Activated T-cell treated with anti-CD3 and anti-CD28 coated beads for 24 hours (primary cell): ENCODE data around the gene FHOD1.

Source experiments
- DNase-seq: peaks from one replicate; pipeline ENCODE4 v3.0.0-alpha.2; 2020; ENCODE audit warnings: low read depth

Gene FHOD1

DNA sequence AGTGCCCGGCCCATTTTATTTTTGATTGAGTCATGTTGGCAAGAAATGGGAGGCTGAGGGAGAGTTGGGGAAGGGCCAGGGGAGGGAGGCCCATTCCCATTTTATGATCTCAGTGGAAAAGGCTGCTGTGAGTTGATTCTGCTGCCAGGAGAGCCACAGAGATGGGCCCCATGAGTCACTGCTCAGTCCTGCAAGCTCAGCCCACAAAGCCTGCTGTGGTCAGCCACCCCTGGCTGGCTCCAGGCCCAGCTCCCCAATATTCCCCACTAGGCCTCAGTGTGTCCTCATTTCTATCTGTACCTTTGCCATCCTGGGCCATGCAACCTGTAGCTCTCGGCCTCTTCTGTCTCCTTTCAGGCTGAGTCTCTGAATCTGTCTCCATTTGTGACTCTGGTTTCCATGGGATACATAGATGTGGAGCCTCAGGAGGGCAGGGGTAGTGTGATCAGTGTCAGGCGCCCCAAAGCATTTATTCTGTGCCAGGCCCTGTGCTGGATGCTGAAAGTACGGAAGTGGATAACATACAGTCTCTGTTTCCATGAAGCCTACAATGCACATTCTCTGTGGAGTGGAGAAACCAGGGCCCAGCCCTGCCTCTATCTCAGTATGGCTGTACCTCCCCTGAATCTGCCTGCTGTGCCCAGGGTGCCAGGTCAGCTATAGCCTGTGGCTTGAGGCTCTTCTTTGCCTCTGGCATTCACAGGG, 30.2 kb upstream of the FHOD1 start:
- no peak for DNase-seq

DNA sequence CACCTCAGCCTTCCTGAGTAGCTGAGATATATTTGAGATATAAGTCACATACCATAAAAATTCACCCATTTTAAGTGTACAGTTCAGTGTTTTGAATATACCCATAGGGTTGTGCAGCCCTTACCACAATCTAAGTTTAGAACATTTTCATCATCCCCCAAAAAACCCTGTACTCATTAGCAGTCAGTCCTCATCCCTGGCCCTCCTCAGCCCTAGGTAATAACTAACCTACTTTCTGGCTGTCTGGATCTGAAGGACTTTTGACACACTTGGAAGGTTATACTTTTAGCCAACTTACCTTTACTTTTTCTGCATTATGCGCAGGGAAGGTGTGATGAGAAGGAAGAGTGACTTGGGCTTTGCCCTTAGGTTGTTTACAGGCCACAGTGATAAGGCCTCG, 28.0 kb upstream of the FHOD1 start:
- no peak for DNase-seq

DNA sequence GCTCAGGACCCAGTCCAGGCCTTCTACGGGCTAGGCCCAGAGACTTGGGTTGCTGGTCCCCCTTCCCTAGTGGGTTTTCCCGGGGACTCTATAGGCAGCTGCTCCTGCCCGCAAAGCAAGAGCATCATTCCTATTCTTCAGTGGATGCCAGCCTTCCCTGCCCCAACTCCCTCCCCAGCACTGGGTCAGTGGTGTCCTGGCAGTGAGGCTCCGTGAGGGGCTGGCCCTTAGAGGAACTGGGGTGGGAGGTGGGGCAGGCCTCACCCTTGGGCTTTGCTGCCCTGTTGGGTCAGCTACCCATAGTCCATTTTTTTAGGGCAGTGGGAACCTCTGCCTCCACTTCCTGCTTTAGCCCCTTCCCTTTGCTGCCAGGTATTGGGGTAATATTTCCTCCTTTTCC, 24.2 kb upstream of the FHOD1 start:
- DNase-seq, result no peak

DNA sequence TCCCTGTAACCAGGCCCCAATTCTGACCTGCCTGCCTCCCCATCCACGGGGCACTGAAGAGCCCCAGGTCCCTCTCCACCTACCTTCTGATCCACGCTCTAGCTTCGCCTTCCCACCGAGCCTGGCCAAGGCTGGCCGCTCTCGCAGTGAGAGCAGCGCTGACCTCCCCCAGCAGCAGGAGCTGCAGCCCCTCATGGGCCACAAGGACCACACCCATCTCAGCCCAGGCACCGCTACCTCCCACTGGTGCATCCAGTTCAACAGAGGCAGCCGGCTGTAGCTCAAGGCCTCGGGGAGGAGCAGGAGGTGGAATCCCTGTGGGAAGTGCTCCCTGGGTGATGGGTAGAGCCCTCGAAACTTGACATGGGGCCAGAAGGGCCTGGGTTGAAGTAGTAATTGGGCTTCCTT, 23.7 kb upstream of the FHOD1 start:
- no peak for DNase-seq

DNA sequence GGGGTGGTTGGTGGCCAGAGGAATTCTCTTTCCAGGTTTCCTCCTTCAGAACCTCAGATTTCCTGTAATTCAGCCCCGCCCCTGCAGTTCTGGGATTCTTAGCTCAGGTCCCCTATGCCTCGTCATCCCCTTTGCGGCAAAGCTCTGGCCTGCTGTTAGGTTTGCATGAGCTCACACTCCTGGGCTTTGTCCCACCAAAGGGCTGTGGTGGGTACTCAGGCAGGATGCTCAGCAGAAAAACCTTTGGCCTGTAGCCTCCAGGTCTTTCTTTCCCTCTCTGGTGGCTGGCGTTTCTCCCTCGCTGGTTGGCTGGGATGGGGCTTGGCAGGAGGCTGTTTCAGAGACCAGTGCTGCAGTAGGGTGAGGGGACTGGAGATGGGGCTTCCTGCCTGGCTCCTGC, 22.5 kb upstream of the FHOD1 start:
- no peak for DNase-seq

DNA sequence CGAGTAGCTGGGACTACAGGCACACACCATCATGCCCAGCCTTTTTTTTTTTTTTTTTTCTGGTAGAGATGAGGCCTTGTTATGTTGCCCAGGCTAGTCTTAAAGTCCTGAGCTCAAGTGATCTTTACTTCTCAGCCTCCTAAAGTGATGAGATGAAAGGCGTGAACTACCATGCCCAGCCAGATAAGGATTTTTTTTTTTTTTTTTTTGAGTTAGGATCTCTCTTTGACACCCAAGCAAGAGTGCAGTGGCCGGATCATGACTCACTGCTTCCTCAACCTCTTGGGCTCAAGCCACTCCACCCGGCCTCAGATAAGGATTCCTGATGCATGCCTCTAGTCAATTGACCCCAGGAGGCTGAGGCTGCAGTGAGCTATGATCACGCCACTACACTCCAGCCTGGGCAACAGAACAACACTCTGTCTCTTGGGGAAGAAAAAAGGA, 20.9 kb upstream of the FHOD1 start:
- no peak for DNase-seq

- no peak for DNase-seq
Observed at GRCh38 chr16:67265834-67266233, 18.6 kb upstream of the FHOD1 start.

DNA sequence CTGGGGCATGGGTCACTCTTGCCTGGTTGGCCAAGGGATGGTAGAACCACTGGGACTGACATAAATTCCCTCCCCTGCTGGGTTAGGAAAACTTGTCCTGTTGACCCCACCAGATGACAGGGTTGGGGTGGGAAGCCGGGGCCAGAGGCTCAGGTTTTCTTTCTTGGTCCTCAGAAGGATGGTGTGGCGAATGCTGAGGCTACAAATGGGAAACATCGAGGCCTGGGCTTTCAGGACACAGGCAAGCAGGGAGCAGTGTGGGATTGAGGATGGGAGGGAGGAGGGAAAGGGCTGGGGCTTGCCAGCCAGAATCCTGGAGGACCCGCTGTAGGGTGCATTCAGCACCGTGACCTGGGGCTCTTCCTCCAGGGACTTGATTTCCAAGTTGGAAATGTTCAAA, 17.6 kb upstream of the FHOD1 start:
- no peak for DNase-seq

DNA sequence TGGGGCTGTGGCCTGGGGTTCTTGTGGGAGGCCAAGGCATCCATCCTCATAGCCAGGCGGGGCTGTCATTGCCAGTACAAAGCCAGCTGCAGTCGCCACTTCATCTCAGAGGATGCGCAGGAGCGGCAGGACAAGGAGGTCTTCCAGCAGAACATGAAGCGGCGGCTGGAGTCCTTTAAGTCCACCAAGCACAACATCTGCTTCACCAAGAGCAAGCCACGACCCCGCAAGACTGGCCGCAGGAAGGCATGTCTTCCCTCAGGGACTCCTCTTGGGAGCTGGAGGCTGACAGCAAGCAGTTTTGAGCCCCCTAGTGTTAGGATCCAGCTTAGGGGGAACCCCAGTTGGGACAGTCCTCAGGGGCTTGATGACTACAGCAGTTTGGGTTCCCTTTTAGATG, 17.0 kb upstream of the FHOD1 start:
- DNase-seq, result no peak

DNA sequence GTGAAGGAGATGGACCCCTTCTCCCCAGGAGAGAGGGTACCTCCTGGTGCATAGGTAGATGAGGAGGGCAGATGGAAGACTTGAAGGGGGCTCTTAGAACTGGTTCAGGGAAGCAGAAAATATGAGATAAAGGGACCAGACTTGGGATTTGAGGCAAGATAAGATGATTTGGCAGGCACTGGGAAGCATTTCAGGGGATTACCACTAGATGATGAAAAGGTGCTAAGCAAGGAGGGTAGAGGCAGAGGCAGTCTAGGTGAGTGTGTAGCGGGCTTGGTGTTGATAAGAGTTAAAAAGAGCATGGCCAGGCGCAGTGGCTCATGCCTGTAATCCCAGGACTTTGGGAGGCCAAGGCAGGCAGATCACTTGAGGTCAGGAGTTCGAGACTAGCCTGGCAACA, 15.9 kb upstream of the FHOD1 start:
- no peak for DNase-seq

- no peak for DNase-seq
Observed at GRCh38 chr16:67260426-67261063, 13.3 kb upstream of the FHOD1 start.

DNA sequence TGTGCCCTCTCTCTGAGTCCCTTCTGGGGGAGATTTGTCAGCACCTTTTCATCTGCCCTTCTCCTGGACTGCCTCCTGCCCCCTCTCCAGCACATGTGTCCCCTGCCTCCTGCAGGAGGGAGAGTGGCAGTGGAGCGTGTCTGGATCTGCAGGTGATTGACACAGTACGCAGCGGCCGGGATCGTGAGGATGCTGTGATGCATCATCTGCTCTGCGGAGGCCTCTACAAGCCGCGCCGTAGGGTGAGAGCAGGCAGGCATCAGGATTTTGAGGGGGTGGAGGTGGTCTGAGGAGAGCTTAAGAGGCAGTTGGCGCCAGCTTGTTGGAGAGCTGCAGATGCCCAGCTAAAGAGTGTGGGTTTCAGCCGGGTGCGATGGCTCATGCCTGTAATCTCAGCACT, 12.4 kb upstream of the FHOD1 start:
- DNase-seq, result no peak

DNA sequence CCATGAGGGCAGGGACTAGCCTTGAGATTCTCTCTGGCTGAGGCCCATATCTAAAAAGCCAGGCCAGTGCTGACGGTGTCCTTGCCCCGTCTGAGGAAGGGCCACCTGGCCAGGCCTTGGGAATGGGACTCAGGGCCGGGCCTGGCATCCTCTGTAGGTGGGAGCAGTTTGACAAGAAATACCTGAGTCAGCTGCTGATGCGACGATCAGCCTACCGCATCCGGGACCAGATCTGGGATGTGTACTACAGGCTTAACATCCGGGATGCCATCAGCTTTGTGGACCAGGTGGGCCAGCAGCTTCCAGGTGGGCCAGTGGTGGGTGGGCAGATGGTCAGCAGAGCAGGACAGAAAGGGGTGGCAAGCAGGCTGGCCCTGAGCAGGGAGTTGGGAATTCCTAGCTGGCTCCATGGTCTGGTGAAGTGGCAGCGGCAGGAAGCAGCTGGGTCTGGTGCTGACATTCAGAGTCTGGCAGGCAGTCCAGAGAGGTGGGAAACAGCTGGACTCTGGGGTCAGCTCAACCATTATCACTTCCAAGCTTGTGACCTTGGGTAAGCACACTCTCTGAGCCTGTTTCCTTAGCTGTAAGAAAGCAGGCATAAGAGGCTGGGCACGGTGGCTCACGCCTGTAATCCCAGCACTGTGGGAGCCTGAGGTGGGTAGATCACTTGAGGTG, 11.0 kb upstream of the FHOD1 start:
- DNase-seq, result no peak

DNA sequence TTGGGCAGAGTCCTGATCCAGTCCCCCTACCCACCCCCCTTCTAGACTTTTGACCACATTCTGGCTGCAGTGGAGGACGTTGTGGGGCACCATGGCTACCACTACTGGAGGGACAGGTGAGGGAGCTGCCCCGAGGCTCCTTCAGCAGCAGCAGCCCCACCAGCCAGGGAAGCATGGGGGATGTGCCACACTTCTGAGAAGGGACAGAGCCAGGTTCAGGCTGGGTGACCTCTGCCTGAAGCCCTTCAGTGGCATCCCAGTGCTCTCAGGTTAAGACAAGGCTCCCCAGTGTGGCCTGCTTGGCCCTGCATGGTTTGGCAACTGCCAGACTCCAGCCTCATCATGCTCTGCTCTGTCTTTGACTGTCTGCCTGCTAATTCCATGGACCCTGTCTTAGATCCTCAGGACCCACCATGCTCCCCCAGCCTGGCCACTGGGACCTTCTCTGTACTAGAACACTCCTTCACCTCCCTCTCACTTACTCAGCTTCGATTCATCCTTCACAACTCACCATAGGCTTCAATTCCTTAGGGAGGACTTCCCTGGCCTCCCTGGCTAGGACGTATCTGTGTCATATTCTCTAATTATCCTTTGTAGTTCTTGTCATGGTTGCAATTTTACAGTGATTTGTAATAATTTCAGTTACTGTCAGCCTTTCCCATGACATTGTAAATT, 10.3 kb upstream of the FHOD1 start:
- no peak for DNase-seq

DNA sequence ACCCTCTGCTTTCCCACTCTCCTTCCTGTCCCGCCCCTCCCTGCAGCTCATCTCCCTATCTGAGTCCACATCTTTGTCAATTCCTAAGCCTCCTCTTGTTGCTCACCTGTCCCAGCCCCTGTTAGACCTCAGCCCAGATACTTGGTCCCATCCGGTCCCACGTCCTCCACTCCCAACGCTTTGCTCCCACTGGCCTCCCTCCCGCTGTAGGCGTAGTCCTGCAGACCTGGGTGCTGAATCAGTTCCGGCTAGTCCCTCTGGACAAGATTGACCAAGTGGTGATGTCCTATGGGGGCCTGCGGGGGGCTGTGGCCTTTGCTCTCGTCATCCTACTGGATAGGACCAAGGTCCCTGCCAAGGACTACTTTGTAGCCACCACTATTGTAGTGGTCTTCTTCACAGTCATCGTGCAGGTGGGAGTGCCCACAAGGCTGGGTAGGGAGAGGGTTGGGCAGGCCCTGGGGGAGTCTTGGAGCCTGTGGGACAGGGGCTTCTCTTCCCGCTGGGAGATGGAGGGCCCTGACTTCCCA, 9.5 kb upstream of the FHOD1 start:
- no peak for DNase-seq

DNA sequence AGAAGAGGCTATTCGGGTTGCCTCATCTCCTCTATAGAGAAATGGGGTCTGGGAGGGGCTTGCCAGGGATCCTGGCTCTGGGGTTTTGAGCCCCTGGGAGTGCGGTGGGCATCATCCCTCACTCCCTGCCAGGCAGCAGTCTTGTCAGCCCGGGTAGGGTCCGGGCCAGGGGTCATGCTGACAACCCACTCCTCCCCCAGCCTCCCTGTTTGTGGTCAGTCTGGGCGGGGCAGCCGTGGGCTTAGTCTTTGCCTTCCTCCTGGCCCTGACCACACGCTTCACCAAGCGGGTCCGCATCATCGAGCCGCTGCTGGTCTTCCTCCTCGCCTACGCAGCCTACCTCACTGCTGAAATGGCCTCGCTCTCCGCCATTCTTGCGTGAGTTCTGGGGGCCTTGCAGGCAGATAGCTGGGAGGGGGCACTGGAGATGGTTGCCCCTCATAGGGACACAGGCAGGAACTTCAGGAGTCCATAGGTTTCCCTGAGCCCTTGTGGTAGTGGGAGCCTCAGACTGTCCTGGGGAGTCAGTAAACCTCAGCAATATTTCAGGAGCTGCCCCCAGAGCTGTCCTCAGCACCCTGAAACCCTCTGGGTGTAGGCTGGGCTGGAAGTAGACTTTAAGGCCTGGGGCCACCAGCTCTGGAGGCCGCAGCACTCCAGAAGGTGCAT, 8.4 kb upstream of the FHOD1 start:
- no peak for DNase-seq

DNA sequence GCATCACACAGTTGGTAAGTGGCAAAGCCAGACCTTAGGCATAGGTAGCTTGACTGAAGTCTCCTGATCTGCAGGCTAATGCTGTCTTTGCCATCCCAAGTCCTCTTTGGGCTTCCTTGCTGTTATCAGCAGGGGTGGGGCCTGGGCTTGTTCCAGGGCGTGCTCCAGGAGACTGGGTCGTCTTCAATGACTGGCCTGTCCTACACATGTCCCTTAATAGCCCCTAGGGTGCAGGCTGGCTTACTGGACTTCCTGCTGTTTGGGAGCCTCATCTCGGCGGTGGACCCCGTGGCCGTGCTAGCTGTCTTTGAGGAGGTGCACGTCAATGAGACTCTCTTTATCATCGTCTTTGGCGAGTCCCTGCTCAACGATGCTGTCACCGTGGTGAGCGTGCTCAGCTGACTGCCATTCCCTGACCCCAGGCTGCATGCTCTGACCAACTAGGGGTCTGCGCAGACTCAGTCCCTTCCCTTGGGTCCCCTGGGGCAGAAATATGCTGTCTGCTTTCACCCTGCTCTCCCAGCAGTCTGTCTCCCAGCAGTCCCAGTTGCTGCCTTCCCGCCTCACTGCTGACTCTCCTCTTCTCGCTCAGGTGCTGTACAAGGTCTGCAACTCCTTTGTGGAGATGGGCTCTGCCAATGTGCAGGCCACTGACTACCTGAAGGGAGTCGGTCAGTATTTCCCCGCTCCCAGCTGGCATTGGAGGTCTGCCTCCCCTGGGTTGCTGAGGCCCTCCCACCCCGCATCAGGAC, 7.7 kb upstream of the FHOD1 start:
- no peak for DNase-seq

DNA sequence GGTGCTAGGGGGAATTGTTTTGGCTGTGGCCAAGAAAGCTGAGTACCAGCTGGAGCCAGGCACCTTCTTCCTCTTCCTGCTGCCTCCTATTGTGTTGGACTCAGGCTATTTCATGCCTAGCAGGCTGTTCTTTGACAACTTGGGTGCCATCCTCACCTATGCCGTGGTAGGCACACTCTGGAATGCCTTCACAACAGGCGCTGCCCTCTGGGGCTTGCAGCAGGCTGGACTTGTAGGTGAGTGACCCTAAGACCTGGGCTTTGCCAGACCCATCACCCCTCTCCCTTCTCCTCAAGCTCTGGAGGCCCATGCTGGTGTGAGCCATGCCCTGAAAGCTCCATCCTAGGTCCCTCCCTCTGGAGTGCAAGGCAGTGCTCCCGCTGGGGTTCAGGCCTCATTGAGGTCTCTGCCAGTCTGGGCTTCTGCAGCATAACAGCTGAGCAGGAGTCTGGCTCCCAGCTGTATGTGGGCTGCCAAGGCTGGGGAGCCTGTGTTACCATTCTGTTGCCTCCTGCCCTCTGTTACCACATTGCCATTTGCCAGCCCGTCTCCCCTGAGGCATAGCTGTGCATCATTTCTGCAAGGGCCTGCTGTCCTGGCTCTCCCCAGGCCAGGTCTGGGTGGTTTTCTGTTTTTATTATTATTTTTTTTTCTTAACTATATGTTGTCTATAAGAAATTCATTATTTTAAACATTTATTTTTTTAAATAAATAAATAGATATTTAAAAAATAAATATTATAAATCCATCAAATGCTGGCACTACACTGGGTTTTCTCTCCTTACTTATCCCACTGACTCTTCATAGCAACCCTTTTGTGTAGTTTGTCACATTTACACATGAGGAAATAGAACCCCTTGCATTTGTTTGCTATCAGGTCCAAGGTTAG, 5.6 kb upstream of the FHOD1 start:
- DNase-seq, result no peak

GRCh38 chr16:67250045-67250327, 2.7 kb upstream of the FHOD1 start:
- no peak for DNase-seq

DNA sequence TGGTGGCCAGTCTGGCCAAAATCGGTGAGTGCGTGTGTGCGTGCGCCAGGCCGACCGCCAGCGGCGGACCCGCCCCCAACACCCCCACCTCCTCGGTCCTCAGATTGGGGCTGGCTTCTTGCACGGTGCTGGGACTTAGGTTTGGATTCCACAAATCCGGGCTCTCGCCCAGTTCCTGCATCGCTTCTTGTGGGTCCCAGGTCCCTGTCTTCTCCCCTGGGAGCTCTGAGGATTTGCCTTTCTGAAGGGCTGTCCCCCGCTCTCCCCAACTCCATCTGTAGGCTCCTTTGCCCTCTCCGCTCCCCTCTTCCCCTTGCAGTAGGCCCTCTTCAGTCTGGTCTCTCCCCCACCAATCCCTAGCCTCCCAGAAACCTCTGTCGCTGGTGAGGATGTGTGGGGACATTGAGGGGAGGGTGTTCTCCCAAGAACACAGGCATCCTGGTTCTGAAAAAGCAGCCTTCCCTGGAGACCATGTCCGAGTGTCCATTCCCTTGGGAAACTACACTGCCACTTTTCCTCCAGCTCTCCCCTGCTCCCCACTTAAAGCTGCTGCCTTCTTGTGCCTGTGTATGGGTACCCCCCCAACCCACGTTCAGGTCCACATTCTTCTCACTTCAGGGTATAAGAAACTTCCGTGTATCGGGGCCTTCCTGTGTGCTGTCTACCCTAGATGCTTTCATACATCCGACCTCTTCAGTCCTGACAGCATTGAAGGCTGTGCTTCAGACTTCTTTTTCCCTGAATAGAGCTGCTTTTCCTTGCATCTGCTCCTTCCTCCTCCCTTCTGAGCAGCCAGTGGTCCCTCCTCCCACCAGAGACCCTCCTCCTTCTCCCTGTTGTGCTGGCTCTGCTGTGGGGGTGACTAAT, 2.1 kb upstream of the FHOD1 start:
- DNase-seq, result no peak
